Activated CD4-positive, alpha-beta T cell treated with anti-CD3 and anti-CD28 coated beads, Interleukin-10, Interleukin-2, amounts not matched to agents 100 ng/mL and 50 ng/mL, durations not matched to agents 16 hours and 8 hours (primary cell): ENCODE measurements around the gene B3GNT7.
"Not testable (repeated sequence)": the region's sequence is repeated elsewhere in the genome, so short reads cannot be mapped to it uniquely, and the experiment has no call there.

Source experiments
- DNase-seq: peaks from one replicate; pipeline ENCODE4 v3.0.0-alpha.2; 2020

B3GNT7 gene

DNA sequence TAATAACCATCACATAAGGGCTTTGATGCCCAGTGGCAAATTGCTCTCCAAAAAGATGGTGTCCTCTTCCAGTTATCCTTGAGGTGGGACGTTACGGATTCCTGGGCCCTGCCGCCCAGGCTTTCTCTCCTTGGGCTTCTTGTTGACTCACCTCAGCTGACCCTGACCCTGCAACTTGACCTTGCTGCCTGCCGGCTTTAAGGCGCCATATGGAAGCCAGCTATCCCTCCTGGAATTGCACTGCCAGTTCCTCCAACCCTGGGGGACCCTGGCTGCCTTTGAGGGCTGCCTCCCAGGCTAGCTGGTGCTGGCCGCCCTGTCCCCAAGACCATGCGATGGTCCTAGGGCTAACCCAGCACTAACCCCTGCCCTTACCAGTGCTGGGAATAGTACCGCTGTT lies 28.3 kb upstream of the B3GNT7 start:
- DNase-seq: no peak

- no peak for DNase-seq
These were observed 25.7 kb upstream of the B3GNT7 start for GRCh38 chr2:231369580-231370428.

- no peak for DNase-seq
These were observed 25.1 kb upstream of the B3GNT7 start for GRCh38 chr2:231370429-231370748.

DNA sequence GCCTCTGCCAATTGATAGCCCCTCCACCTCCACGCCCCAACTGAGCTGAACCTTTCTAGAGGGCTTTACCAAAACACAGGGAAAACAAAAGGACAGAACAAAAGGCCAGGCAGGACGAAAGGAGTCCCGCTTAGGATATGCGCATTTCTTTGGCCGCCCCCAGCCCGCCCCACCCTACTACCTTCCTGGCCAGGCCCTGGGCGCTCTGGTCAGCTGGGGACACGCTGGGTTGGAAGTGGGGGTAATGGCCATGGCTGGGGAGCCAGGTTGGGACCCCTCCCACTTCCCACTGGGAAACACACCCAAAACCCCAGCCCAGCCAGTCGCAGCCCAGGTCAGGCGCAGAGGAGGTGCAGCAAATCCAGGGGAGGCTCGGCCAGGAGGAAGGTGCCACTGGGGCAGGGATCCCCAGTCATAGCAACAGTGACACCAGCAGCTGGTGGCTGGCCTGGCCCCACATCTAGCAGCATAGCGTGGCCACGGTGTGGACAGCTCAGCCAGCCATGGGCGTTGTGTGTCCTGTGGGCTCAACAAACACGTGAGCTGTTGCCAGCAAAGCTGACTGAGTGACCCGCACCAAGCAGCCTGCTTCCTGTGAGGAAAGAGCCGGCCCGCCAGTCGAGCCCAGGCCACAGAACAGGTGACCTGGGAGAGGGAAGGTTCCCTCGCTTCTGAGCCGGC lies 24.6 kb upstream of the B3GNT7 start:
- DNase-seq: no peak

- DNase-seq: no peak
These were observed 24.0 kb upstream of the B3GNT7 start for GRCh38 chr2:231371430-231372054.

GRCh38 chr2:231372326-231372725 lies 23.2 kb upstream of the B3GNT7 start:
- DNase-seq: no peak

DNA sequence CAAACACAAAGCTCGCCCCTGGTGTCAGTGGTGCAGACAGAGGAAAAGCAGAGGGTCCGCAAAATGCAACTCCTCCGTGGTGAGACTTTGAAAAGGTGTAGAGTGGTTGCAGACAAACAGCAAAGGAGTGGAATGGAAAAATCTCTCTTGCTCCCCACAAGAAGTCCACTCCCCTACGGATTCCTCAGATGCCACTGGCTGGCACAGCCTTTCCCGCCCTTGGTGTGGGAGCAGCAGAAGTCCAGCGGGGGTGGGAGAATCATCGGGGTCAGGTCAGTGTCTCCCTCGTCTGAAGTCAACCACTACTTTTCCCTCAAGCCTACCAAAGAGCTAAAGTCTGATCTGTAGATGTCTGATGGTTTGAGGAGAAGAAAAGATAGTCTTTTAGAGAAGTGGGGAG lies 22.3 kb upstream of the B3GNT7 start:
- no peak for DNase-seq

GRCh38 chr2:231373786-231374349 lies 21.6 kb upstream of the B3GNT7 start:
- no peak for DNase-seq

GRCh38 chr2:231374771-231375170 lies 20.7 kb upstream of the B3GNT7 start:
- no peak for DNase-seq

DNA sequence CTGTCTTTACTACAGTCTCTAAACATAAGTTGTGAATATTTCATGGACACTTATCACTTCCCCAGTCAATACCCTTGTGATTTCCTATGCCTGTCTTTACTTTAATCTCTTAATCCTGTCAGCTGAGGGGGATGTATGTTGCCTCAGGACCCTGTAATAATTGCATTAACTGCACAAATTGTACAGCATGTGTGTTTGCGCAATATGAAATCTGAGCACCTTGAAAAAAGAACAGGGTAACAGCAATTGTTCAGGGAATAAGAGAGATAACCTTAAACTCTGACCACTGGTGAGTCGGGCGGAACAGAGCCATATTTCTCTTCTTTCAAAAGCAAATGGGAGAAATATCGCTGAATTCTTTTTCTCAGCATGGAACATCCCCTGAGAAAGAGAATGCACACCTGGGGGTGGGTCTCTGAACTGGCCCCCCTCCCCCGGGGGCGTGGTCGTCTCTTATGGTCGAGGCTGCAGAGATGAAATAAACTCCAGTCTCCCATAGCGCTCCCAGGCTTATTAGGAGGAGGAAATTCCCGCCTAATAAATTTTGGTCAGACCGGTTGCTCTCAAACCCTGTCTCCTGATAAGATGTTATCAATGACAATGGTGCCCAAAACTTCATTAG lies 19.4 kb upstream of the B3GNT7 start:
- DNase-seq: not testable (repeated sequence)

DNA sequence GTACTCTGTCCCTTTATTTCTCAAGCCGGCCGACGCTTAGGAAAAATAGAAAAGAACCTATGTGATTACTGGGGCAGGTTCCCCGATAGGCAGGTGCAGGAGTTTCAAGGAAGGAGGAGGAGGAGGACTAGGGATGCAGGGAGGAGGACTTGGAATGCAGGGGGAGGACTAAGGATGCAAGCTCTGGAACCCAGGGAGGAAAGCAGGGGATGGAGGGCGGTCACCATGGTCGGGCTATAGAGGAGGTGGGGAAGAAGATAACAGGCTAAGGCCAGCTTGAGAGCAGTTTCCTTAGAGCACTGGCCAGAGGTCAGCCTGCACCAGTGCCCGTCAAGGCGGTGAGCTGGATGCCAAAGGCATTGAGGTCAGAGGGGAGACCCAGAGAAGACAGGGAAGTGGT lies 18.7 kb upstream of the B3GNT7 start:
- no peak for DNase-seq

DNA sequence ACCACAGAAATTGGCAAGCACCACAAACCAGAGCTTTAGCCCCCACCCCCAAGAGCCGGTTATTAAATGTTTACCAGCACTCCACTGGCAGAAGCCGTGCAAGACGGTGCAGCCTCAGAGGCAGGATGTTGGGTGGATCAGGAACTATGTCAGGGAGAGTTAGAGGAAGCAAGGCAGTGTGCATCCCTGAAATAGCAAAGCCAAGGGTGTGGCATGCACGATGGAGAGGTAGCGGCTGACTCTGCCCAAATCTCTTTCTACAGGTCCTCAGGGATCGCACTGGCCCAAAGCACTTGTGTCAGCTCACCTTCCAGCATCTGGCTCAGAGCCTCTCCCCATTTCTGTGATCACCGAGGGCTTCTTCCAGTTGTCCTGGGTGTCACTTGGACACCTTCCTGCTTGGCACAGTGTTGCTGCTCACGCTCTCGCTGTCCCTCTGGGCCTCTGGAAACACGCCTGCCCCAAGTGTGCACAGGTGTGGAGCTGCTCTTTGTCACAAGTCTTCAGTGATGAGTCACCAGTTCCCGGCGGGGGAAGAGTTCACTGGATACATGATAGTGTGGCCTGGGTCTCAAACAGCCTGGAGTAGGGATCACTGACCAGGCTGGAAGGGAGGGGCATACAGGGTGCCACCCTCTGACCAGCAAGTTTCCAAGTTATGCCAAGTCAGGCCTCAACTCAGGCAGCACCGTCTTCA lies 17.3 kb upstream of the B3GNT7 start:
- no peak for DNase-seq

GRCh38 chr2:231379266-231380215 lies 16.0 kb upstream of the B3GNT7 start:
- no peak for DNase-seq

- no peak for DNase-seq
These were observed 15.2 kb upstream of the B3GNT7 start for GRCh38 chr2:231380307-231380706.

GRCh38 chr2:231380991-231381847 lies 14.3 kb upstream of the B3GNT7 start:
- DNase-seq: no peak

DNA sequence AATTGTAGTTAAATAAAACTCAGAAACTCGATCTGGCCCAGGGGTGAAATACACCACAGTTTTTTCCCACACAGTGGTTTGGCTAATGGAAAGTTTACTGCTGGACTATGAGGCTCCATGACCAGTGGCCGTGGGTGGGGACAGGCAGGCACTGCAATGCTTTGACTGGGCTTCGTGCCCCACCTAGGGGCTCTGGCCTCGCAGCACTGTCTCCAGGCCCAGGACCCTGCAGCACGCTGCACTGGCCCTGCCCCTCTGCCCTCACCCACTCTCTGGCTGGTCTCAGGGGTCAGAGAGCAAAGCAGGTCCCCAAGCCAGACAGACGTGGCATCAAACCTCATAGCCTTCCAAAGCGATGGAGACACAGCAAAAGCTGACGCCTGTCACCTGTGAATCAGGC lies 13.4 kb upstream of the B3GNT7 start:
- DNase-seq: no peak

DNA sequence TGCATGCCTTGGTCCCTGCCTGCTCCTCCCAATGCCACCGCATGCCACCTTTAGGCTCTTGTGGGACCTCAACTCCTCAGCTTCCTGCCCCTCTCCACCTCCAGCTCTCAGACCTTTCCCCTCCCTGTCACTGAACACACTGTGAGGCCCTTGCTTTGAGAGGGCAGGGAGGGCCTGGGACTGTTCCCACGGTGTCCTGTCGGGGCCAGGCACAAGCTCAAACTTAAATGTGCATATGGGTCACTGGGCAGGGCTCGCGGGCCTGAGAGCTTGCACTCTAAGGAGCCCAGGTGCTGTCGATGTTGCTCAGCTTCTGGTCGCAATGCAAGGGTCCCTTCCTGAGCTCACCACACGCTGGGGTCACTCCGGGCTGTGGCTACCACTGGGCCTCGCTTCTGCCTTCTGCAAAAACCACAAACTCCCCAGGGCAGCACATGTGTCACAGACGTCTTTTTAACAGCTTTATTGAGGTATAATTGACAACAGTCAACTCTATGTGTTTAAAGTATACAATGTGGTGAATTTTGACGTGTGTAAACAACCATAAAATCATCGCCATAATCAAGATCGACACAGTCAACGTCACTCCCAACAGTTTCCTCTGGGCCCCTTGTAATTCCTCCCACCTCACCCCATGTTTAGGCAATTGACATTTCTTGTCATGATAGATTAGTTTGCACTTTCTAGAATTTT lies 11.9 kb upstream of the B3GNT7 start:
- DNase-seq: no peak

DNA sequence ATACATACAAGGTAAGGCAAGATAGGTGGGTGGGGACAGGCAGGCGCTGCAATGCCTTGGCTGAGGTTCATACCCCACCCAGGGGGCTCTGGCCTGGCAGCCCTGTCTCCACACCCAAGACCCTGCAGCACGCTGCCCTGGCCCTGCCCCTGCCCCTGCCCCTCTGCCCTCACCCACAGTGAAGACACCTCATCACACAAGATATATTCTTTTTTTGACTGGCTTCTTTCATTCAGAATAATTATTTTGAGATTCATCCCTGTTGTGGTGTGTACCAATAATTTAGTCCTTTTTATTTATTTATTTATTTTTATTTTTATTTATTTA lies 11.4 kb upstream of the B3GNT7 start:
- no peak for DNase-seq

DNA sequence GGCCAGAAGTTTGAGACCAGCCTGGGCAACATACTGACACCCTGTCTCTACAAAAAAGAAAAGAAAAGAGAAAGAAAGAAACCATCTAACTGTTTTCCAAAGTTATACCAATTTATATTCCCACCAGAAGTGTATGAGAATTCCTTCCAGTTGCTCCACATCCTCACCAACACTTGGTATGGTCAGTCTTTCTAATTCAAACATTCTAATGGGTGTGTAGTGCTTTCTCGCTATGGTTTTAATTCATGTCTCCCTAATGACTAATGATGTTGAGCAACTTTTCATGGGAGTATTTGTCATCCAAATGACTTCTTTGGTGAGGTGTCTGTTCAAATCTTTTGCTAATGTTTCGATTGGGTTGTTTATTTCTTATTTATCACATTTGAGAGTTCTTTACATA lies 10.5 kb upstream of the B3GNT7 start:
- DNase-seq: no peak

DNA sequence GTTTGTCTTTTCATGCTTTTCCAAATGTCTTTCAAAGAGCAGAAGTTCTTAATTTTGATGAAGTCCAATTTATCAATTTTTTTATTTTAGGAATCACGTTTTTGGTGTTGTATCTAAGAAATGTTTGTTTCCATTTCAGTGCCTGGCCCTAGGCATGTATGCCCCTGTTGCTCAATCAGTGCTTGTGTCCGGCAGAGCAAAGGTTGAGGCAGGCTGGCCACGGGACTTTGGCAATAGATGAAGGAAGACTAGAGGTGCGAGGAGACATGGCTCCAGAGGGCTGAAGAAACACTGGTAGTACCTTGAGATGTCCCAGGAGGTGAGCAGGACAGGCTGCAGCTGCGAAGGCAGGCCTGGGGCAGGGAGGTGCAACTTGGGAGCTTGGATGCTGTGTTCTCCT lies 10.1 kb upstream of the B3GNT7 start:
- DNase-seq: no peak
